Measurements from ENCODE around the gene WAPL.
"Not testable (repeated sequence)": the region's sequence is repeated elsewhere in the genome, so short reads cannot be mapped to it uniquely, and the experiment has no call there.

DNA sequence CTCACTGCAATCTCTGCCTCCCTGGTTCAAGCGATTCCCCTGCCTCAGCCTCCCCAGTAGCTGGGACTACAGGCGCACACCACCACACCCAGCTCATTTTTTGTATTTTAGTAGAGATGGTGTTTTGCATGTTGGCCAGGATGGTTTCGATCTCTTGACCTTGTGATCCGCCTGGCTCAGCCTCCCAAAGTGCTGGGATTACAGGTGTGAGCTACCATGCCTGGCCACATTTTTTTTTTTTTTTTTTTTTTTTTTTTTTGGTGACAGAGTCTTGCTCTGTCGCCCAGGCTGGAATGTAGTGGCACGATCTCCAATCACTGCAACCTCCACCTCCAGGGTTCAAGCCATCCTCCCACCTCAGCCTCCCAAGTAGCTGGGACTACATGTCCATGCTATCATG, 4.1 kb upstream of the WAPL start:
- TF ChIP-seq, protein P1, sequence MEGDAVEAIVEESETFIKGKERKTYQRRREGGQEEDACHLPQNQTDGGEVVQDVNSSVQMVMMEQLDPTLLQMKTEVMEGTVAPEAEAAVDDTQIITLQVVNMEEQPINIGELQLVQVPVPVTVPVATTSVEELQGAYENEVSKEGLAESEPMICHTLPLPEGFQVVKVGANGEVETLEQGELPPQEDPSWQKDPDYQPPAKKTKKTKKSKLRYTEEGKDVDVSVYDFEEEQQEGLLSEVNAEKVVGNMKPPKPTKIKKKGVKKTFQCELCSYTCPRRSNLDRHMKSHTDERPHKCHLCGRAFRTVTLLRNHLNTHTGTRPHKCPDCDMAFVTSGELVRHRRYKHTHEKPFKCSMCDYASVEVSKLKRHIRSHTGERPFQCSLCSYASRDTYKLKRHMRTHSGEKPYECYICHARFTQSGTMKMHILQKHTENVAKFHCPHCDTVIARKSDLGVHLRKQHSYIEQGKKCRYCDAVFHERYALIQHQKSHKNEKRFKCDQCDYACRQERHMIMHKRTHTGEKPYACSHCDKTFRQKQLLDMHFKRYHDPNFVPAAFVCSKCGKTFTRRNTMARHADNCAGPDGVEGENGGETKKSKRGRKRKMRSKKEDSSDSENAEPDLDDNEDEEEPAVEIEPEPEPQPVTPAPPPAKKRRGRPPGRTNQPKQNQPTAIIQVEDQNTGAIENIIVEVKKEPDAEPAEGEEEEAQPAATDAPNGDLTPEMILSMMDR (IDR thresholded peaks at IDR 0.05), result not testable (repeated sequence)
- not testable (repeated sequence) for TF ChIP-seq POLR2A, EP300 (IDR thresholded peaks at IDR 0.05)

All from ovary (tissue), 3 donors.